GM12878 (cell line): ENCODE data around the gene TSPAN16. TPM values are rescaled to one million over a fixed set of nuclear protein-coding genes. Genes with fewer than 3 reads are reported as not detected.

Experiments
- ATAC-seq: fragments of 200-7000 bp; cut with Tn5 transposase; 3 replicates; pipeline ENCODE4 v1.9.1; 2020; ENCODE audit warnings: mild to moderate bottlenecking, moderate library complexity
- BruUV-seq: library from RNA; stranded (reverse); fragments of 400-500 nt; replicated peaks from 2 replicates; lab custom pipeline; 2021; lab: Mats Ljungman, UMichigan
- CTCF ChIA-PET: fragments of 300-600 bp; sonication (Branson Sonifier 250); formaldehyde crosslinking; extraction: SDS; loops from one replicate; lab custom pipeline; 2021; ENCODE audit warnings: inconsistent platforms; lab: Yijun Ruan, JAX
- POLR2A ChIA-PET: fragments of 350-600 bp; formaldehyde crosslinking; extraction: SDS; loops from one replicate; lab custom pipeline; 2021; ENCODE audit warnings: inconsistent platforms; lab: Charles Lee
- RAD21 ChIA-PET: fragments of 300-600 bp; sonication (Branson Sonifier 250); formaldehyde crosslinking; loops from one replicate; lab custom pipeline; 2023; ENCODE audit warnings: antibody characterized with exemption; ENCODE audit not compliant: unreplicated experiment; lab: Charles Lee
- SMC1A ChIA-PET: fragments of 300-600 bp; sonication (Branson Sonifier 250); formaldehyde crosslinking; loops from one replicate; lab custom pipeline; 2023; ENCODE audit not compliant: unreplicated experiment, uncharacterized antibody; lab: Charles Lee
- DNase-seq: peaks from one replicate; pipeline ENCODE4 v3.0.0-alpha.2; 2011; ENCODE audit warnings: low read depth, low spot score
- FAIRE-seq: peaks from 3 replicates; lab custom pipeline; 2011; peaks lifted over from hg19 to GRCh38; lab: Jason Lieb, UNC
- H2AFZ ChIP-seq: 2 replicates; pipeline ENCODE4 v1.6.0; 2011; ENCODE audit warnings: low read depth, low read length, control low read depth; ENCODE audit not compliant: control insufficient read depth
- H3K27ac ChIP-seq: 2 replicates; pipeline ENCODE4 v1.5.1; 2011; ENCODE audit warnings: control low read depth; ENCODE audit not compliant: control insufficient read depth, insufficient read depth
- H3K27me3 ChIP-seq, 2 experiments: replicated peaks in 1 of 2; 2 replicates each; pipeline versions ENCODE4 v1.6.0 to v1.6.1; 2011; ENCODE audit warnings: low read length in 1 of 2; ENCODE audit not compliant: control insufficient read depth in 2 of 2, insufficient read depth in 2 of 2
- H3K36me3 ChIP-seq, 2 experiments: 2 replicates each; pipeline ENCODE4 v1.5.1; 2011; ENCODE audit warnings: low read length in 1 of 2; ENCODE audit not compliant: control insufficient read depth in 2 of 2, insufficient read depth in 2 of 2
- H3K4me1 ChIP-seq: 2 replicates; pipeline ENCODE4 v1.6.1; 2011; ENCODE audit warnings: mild to moderate bottlenecking, low read length, moderate library complexity, mixed read lengths; ENCODE audit not compliant: control insufficient read depth, insufficient read depth
- H3K4me2 ChIP-seq: 2 replicates; pipeline ENCODE4 v1.6.0; 2011; ENCODE audit warnings: control low read depth; ENCODE audit not compliant: control insufficient read depth, insufficient read depth
- H3K4me3 ChIP-seq: fragments of 200-600 bp; sonication (generic); 2 replicates; pipeline ENCODE4 v1.5.1; 2016
- H3K79me2 ChIP-seq: 2 replicates; pipeline ENCODE4 v1.6.0; 2011; ENCODE audit warnings: low read length; ENCODE audit not compliant: control insufficient read depth, insufficient read depth
- H3K9ac ChIP-seq: 2 replicates; pipeline ENCODE4 v1.8.0; 2011; ENCODE audit warnings: low read length, control low read depth, mixed read lengths; ENCODE audit not compliant: control insufficient read depth, insufficient read depth
- H3K9me3 ChIP-seq: replicated peaks from 3 replicates; pipeline ENCODE4 v1.5.1; 2011; ENCODE audit warnings: mild to moderate bottlenecking, low read length; ENCODE audit not compliant: control insufficient read depth, insufficient read depth
- H4K20me1 ChIP-seq: 2 replicates; pipeline ENCODE4 v1.6.0; 2011; ENCODE audit not compliant: control insufficient read depth, insufficient read depth
- CEBPZ ChIP-seq: fragments of 150-350 bp; IDR thresholded peaks from 2 replicates; pipeline ENCODE4 v1.6.1; 2016; ENCODE audit warnings: low read depth, low read length
- MLLT1 ChIP-seq: fragments of 450-650 bp; IDR thresholded peaks from 2 replicates; pipeline ENCODE4 v1.6.1; 2016; ENCODE audit warnings: mild to moderate bottlenecking
- NBN ChIP-seq: fragments of 450-650 bp; IDR thresholded peaks from 2 replicates; pipeline ENCODE4 v1.6.1; 2016
- NFYA ChIP-seq: IDR thresholded peaks from 2 replicates; pipeline ENCODE4 v1.6.1; 2011; ENCODE audit warnings: low read depth, mild to moderate bottlenecking, low read length, improper control_type of control experiment, borderline replicate concordance
- TCF3 ChIP-seq: IDR thresholded peaks from 2 replicates; pipeline ENCODE4 v1.6.1; 2012; ENCODE audit warnings: low read depth, mild to moderate bottlenecking, low read length, borderline replicate concordance; ENCODE audit not compliant: insufficient read depth
- ZBTB4 ChIP-seq: fragments of 450-650 bp; formaldehyde crosslinking; IDR thresholded peaks from 2 replicates; pipeline ENCODE4 v1.4.0; 2022; ENCODE audit warnings: mild to moderate bottlenecking, moderate library complexity
- ZNF24 ChIP-seq: fragments of 450-650 bp; IDR thresholded peaks from 2 replicates; pipeline ENCODE4 v1.6.1; 2017; ENCODE audit warnings: antibody characterized with exemption, mild to moderate bottlenecking
- ZNF384 ChIP-seq: IDR thresholded peaks from 2 replicates; pipeline ENCODE4 v1.6.1; 2012; ENCODE audit warnings: low read depth, mild to moderate bottlenecking, low read length, improper control_type of control experiment, borderline replicate concordance
- WGBS: methylation state at CpG from one replicate; pipeline ENCODE4 v1.1.6; 2016; ENCODE audit warnings: low lambda C conversion rate; ENCODE audit not compliant: insufficient replicate concordance, insufficient coverage; ENCODE audit errors: missing lambda C conversion rate; 5-methylcytosine and 5-hydroxymethylcytosine counted together
- in situ Hi-C: fragments of 300-500 bp; cut with MboI; formaldehyde crosslinking; loops from 9 replicates; pipeline ENCODE4 v1.14.3; 2018; ENCODE audit warnings: mixed read lengths
- intact Hi-C: fragments of 100-400 bp; cut with micrococcal nuclease; formaldehyde crosslinking; loops from one replicate; pipeline ENCODE4 v1.14.2; 2022; ENCODE audit not compliant: unreplicated experiment
- polyA plus RNA-seq, 11 experiments: library from polyadenylated mRNA; depleted of rRNA in 4 of 11; unstranded in 6 of 11; stranded (reverse) in 5 of 11; fragments of >200 nt; fragmentation: Nextera tagmentation in 4 of 11; fragmentation: Illumina TruSeq in 1 of 11; extraction: Ambion mirVana in 4 of 11; extraction: Trizol in 1 of 11; gene quantifications; 1 replicate in 1 of 11; 2 replicates in 10 of 11; pipeline versions ENCODE4 v1.2.1 to v1.2.3, GENCODE V29; 2011 to 2016; ENCODE audit warnings: inconsistent platforms in 2 of 11, missing spikeins in 2 of 11, low read depth in 1 of 11
- total RNA-seq, 4 experiments: library from RNA; depleted of rRNA in 3 of 4; stranded (reverse); fragments of >200 nt in 3 of 4; fragmentation: Illumina TruSeq in 1 of 4; extraction: Trizol in 1 of 4; gene quantifications; 2 replicates each; pipeline versions ENCODE4 v1.2.1 to v1.2.3, GENCODE V29; 2013 to 2021

TSPAN16 gene
- total and polyA plus RNA-seq, 10 of the 15 experiments (the other 5 are each of a cell fraction or from before 2014, with no cell fraction given) = not detected

- Histone ChIP-seq H3K36me3 (0 out of 4 replicates have a peak, but pooled peaks cover 0 to 9% of the 10 kb centered on the region in 2 experiments), H3K27me3 (no peaks in the 10 kb centered on the region), H3K4me3 (no peak overlapping the region), H2AFZ (no peak overlapping the region), H3K79me2 (no peaks in the 10 kb centered on the region), H3K9me3 (no peaks in the 10 kb centered on the region; the same call in 2 of the 3 replicates), H3K27ac (no peak overlapping the region), H3K4me2 (no peak overlapping the region), H3K9ac (no peak overlapping the region), H3K4me1 (peaks cover 4% of the 10 kb centered on the region), H4K20me1 (no peaks in the 10 kb centered on the region)
- intact Hi-C loops (no loop called here), in situ Hi-C loops (no loop called here)
- TF ChIP-seq ZNF384 (no peak), CEBPZ (no peak), NFYA (no peak), ZNF24 (no peak), MLLT1 (no peak), ZBTB4 (no peak), NBN (no peak), TCF3 (no peak)
- RAD21 ChIA-PET = no interaction called here
- FAIRE-seq (no peak), DNase-seq (no peak), ATAC-seq (no peak)
- BruUV-seq = no TSS peak
- POLR2A ChIA-PET = interaction anchor here (0.9 kb wide), 1 partner anchor 40 kb away, joined by 3 read pairs; no protein-coding TSS in a partner anchor
- 95% methylated on average over 17 of the region's 17 CpGs for WGBS
- SMC1A ChIA-PET = interaction anchor here (0.7 kb wide), 1 partner anchor 38 kb away, joined by 3 read pairs; no protein-coding TSS in a partner anchor
- CTCF ChIA-PET = no interaction called here
These were observed 39.6 kb downstream of the TSPAN16 start for GRCh38 chr19:11335449-11336146.
